Thyroid gland (tissue), 4 donors: ENCODE data around the gene OR5AU1.

Source experiments
- CTCF ChIP-seq, 6 experiments: fragments of 200-600 bp in 3 of 6; fragments of 450-650 bp in 3 of 6; sonication (generic) in 3 of 6; IDR thresholded peaks; one replicate each; pipeline ENCODE4 v1.5.1; 2016 to 2019; ENCODE audit warnings: antibody characterized with exemption in 6 of 6, mild to moderate bottlenecking in 2 of 6, inconsistent platforms in 1 of 6, moderate library complexity in 1 of 6
- POLR2A ChIP-seq, 2 donors: fragments of 450-650 bp; IDR thresholded peaks; one replicate each; pipeline ENCODE4 v1.6.1; 2017; ENCODE audit warnings: antibody characterized with exemption in 2 of 2, mild to moderate bottlenecking in 2 of 2, moderate library complexity in 1 of 2

DNA sequence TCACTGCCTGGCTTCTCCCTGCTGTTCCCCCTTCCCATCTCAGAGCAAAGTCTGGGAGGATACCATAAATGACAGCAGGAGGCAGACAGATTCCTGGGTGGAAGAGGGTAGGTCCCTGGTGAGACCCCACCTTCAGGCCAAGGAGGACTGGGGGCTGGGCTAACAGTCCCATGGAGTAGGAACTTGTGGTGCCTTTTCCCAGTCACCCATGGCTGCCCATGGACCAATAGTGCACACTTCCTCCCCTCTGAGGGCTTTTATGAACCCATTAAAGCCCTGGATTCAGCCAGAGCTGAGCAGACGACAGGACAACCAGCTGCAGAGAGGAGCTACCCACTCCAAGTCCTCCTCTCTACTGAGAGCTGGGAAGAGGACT, 36.6 kb upstream of the OR5AU1 start:
- TF ChIP-seq CTCF (IDR thresholded peaks at IDR 0.05) (no peak), POLR2A (IDR thresholded peaks at IDR 0.05) (no peak)
